H1 (cell line): Measurements from ENCODE around the gene ZNF775. TPM values are rescaled to one million over a fixed set of nuclear protein-coding genes. Genes with fewer than 3 reads are reported as not detected.

Experiments used
- ATF2 ChIP-seq: IDR thresholded peaks from 2 replicates; pipeline ENCODE4 v1.6.1; 2012; ENCODE audit warnings: low read length, inconsistent platforms
- CHD7 ChIP-seq: fragments of 300-600 bp; sonication (generic); IDR thresholded peaks from 2 replicates; pipeline ENCODE4 v1.7.1; 2012; ENCODE audit warnings: low read length, moderate library complexity, mild to moderate bottlenecking, inconsistent platforms; ENCODE audit not compliant: insufficient replicate concordance
- JUND ChIP-seq: IDR thresholded peaks from 2 replicates; pipeline ENCODE4 v1.6.1; 2011; ENCODE audit warnings: mild to moderate bottlenecking, improper control_type of control experiment, low read length
- NRF1 ChIP-seq: IDR thresholded peaks from 2 replicates; pipeline ENCODE4 v1.6.1; 2011; ENCODE audit warnings: mild to moderate bottlenecking, low read depth, low read length, improper control_type of control experiment
- SAP30 ChIP-seq: fragments of 300-600 bp; sonication (generic); IDR thresholded peaks from 2 replicates; pipeline ENCODE4 v1.7.1; 2012; ENCODE audit warnings: low read length, moderate library complexity, mild to moderate bottlenecking, inconsistent platforms; ENCODE audit not compliant: insufficient read depth, insufficient replicate concordance
- SIN3A ChIP-seq, 2 experiments: IDR thresholded peaks in 1 of 2; conservative IDR thresholded peaks in 1 of 2; 2 replicates each; pipeline ENCODE4 v1.6.1; 2011 to 2012; ENCODE audit warnings: low read length in 2 of 2, improper control_type of control experiment in 1 of 2, low read depth in 1 of 2, mild to moderate bottlenecking in 1 of 2
- SIX5 ChIP-seq: IDR thresholded peaks from 2 replicates; pipeline ENCODE4 v1.6.1; 2011; ENCODE audit warnings: mild to moderate bottlenecking, low read depth, low read length
- polyA plus RNA-seq, 7 experiments: library from polyadenylated mRNA; depleted of rRNA in 3 of 7; stranded (reverse) in 5 of 7; unstranded in 2 of 7; fragments of >200 nt in 5 of 7; fragments of 200-250 nt in 2 of 7; gene quantifications; 1 replicate in 5 of 7; 2 replicates in 1 of 7; 4 replicates in 1 of 7; pipeline versions ENCODE4 v1.2.1 to v1.2.3, GENCODE V29; 2011 to 2013; ENCODE audit warnings: missing spikeins in 2 of 7, mixed read lengths in 2 of 7
- total RNA-seq: library from RNA; stranded (reverse); fragmentation: NEBNext Ultra II Directional; extraction: Animal tissue kit (Norgen Biotek cat#: 25700); gene quantifications from 2 replicates; pipeline ENCODE4 v1.2.1, GENCODE V29; 2021

The ZNF775 gene
- total and polyA plus RNA-seq, 2 of the 8 experiments (the other 6 are each of a cell fraction or from before 2014, with no cell fraction given) = 13.6 to 21.5 TPM

- TF ChIP-seq CHD7 (no peak), SIX5 (no peak), ATF2 (no peak), NRF1 (no peak), SIN3A (conservative IDR thresholded peaks at IDR 0.05 in 1 of 2, IDR thresholded peaks at IDR 0.05 in 1 of 2; ENCODE audit: low read depth in 1 of 2, low read length in 2 of 2) (no peak), JUND (no peak), SAP30 (no peak)
Measured at GRCh38 chr7:150412518-150413488, 33.7 kb downstream of the ZNF775 start (continued).
